Astrocyte (in vitro differentiated cells and primary cell): ENCODE measurements around the gene CHKA. TPM values are rescaled to one million over a fixed set of nuclear protein-coding genes. Genes with fewer than 3 reads are reported as not detected.

ENCODE experiments used
- DNase-seq: peaks from one replicate; pipeline ENCODE4 v3.0.0-alpha.2; 2010; ENCODE audit warnings: low read depth
- FAIRE-seq: peaks from 2 replicates; lab custom pipeline; 2011; peaks lifted over from hg19 to GRCh38; lab: Jason Lieb, UNC
- H2AFZ ChIP-seq: 2 replicates; pipeline ENCODE4 v1.6.0; 2012; ENCODE audit warnings: low read depth, low read length, inconsistent platforms
- H3K27ac ChIP-seq: 2 replicates; pipeline ENCODE4 v1.5.1; 2011; ENCODE audit warnings: low read depth, low read length, inconsistent platforms
- H3K27me3 ChIP-seq: 2 replicates; pipeline ENCODE4 v1.6.0; 2011; ENCODE audit warnings: low read length, inconsistent platforms; ENCODE audit not compliant: insufficient read depth
- H3K36me3 ChIP-seq: 2 replicates; pipeline ENCODE4 v1.5.1; 2011; ENCODE audit warnings: low read length, inconsistent platforms; ENCODE audit not compliant: insufficient read depth
- H3K4me1 ChIP-seq: 2 replicates; pipeline ENCODE4 v1.5.1; 2011; ENCODE audit warnings: low read length, inconsistent platforms; ENCODE audit not compliant: insufficient read depth
- H3K4me2 ChIP-seq: 2 replicates; pipeline ENCODE4 v1.6.0; 2012; ENCODE audit warnings: low read length, inconsistent platforms
- H3K4me3 ChIP-seq: 2 replicates; pipeline ENCODE4 v1.5.1; 2011; ENCODE audit warnings: low read depth, mild to moderate bottlenecking, low read length, inconsistent platforms; ENCODE audit not compliant: insufficient read depth
- H3K79me2 ChIP-seq: 2 replicates; pipeline ENCODE4 v1.6.0; 2012; ENCODE audit warnings: mild to moderate bottlenecking, low read length, inconsistent platforms; ENCODE audit not compliant: insufficient read depth
- H3K9ac ChIP-seq: 2 replicates; pipeline ENCODE4 v1.6.0; 2012; ENCODE audit warnings: mild to moderate bottlenecking, low read length, inconsistent platforms
- H3K9me3 ChIP-seq: 2 replicates; pipeline ENCODE4 v1.5.1; 2012; ENCODE audit warnings: low read depth, mild to moderate bottlenecking, low read length, inconsistent platforms; ENCODE audit not compliant: insufficient read depth
- H4K20me1 ChIP-seq: 2 replicates; pipeline ENCODE4 v1.6.0; 2012; ENCODE audit warnings: low read length, inconsistent platforms; ENCODE audit not compliant: insufficient read depth
- H3K27ac Mint-ChIP-seq: one replicate; pipeline ENCODE4 v1.8.0; 2021; ENCODE audit warnings: mild to moderate bottlenecking, mixed read lengths; ENCODE audit not compliant: unreplicated experiment
- H3K27me3 Mint-ChIP-seq: one replicate; pipeline ENCODE4 v1.8.0; 2021; ENCODE audit warnings: low read depth, mixed read lengths; ENCODE audit not compliant: unreplicated experiment
- H3K36me3 Mint-ChIP-seq: one replicate; pipeline ENCODE4 v1.8.0; 2021; ENCODE audit warnings: low read depth, mixed read lengths; ENCODE audit not compliant: unreplicated experiment
- H3K4me1 Mint-ChIP-seq: one replicate; pipeline ENCODE4 v1.8.0; 2021; ENCODE audit warnings: low read depth, mixed read lengths; ENCODE audit not compliant: unreplicated experiment
- H3K4me3 Mint-ChIP-seq: one replicate; pipeline ENCODE4 v1.8.0; 2021; ENCODE audit warnings: mild to moderate bottlenecking, moderate library complexity, mixed read lengths; ENCODE audit not compliant: unreplicated experiment
- H3K9me3 Mint-ChIP-seq: one replicate; pipeline ENCODE4 v1.8.0; 2021; ENCODE audit warnings: mild to moderate bottlenecking, mixed read lengths; ENCODE audit not compliant: unreplicated experiment
- CTCF ChIP-seq: IDR thresholded peaks from 2 replicates; pipeline ENCODE4 v1.5.1; 2011; ENCODE audit warnings: low read depth, mild to moderate bottlenecking, inconsistent platforms, low read length, moderate library complexity; ENCODE audit not compliant: insufficient read depth
- EZH2 ChIP-seq: IDR thresholded peaks from 2 replicates; pipeline ENCODE4 v1.6.1; 2012; ENCODE audit warnings: mild to moderate bottlenecking, low read length, inconsistent platforms; ENCODE audit not compliant: insufficient read depth
- total RNA-seq: library from RNA; stranded (reverse); gene quantifications from 2 replicates; pipeline ENCODE4 v1.2.1, GENCODE V29; 2021

CHKA gene
- total RNA-seq, 1 donor from 2014 or later = 37.7 TPM

GRCh38 chr11:68028802-68029545 lies 92.2 kb downstream of the CHKA start:
- Mint-ChIP-seq H3K4me3 (peak overlapping the region; percentile 92), H3K27me3 (no peaks in the 10 kb centered on the region), H3K9me3 (no peaks in the 10 kb centered on the region), H3K36me3 (peaks cover 17% of the 10 kb centered on the region), H3K4me1 (peaks cover 36% of the 10 kb centered on the region), H3K27ac (peak overlapping the region; percentile 98)
- H3K4me3 ChIP-seq = no peak overlapping the region
- H2AFZ ChIP-seq = no peak overlapping the region
- FAIRE-seq = peak; percentile 5
- H3K9ac ChIP-seq = peak overlapping the region; percentile 84
- no peaks in the 10 kb centered on the region for H3K27me3 ChIP-seq
- H3K4me1 ChIP-seq = peaks cover 56% of the 10 kb centered on the region
- H3K4me2 ChIP-seq = peak overlapping the region; percentile 100
- TF ChIP-seq EZH2 (no peak), CTCF (no peak)
- H3K36me3 ChIP-seq = no peaks in the 10 kb centered on the region
- H3K9me3 ChIP-seq = no peaks in the 10 kb centered on the region
- peaks cover 41% of the 10 kb centered on the region for H3K79me2 ChIP-seq
- no peaks in the 10 kb centered on the region for H4K20me1 ChIP-seq
- DNase-seq = no peak
- H3K27ac ChIP-seq = peak overlapping the region; percentile 93

DNA sequence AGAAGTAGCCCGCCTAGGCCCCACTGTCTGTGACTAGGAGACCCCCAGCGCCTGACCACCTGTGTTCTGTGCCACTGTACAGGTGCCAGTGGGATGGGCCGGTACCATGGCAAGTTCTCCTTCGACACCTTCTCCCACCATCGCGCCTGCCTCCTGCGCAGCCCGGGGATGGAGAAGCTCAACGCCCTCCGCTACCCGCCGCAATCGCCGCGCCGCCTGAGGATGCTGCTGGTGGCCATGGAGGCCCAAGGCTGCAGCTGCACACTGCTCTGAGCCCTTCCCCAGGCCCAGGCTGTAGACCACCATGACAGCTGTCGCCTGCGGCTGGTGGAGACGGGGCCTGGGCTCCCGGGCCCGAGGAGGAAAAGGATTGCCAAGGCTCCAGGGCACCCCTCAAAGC lies 93.5 kb downstream of the CHKA start:
- H3K36me3 Mint-ChIP-seq = peaks cover 14% of the 10 kb centered on the region
- Histone ChIP-seq H3K79me2 (peaks cover 30% of the 10 kb centered on the region), H3K9me3 (no peaks in the 10 kb centered on the region), H3K27ac (peak overlapping the region; percentile 93), H3K27me3 (no peaks in the 10 kb centered on the region), H3K4me2 (peak overlapping the region; percentile 100), H2AFZ (peak overlapping the region; percentile 30), H4K20me1 (no peaks in the 10 kb centered on the region), H3K36me3 (no peaks in the 10 kb centered on the region), H3K9ac (peak overlapping the region; percentile 78), H3K4me3 (no peak overlapping the region), H3K4me1 (peaks cover 56% of the 10 kb centered on the region)
- no peak for TF ChIP-seq EZH2
- no peak for TF ChIP-seq CTCF
- no peak overlapping the region for H3K4me3 Mint-ChIP-seq
- H3K27ac Mint-ChIP-seq = peak overlapping the region; percentile 90
- no peaks in the 10 kb centered on the region for H3K27me3 Mint-ChIP-seq
- DNase-seq (no peak), FAIRE-seq (no peak)
- peaks cover 34% of the 10 kb centered on the region for H3K4me1 Mint-ChIP-seq
- H3K9me3 Mint-ChIP-seq = no peaks in the 10 kb centered on the region
